ENCODE measurements around the gene EXOSC7. TPM values are rescaled to one million over a fixed set of nuclear protein-coding genes. Genes with fewer than 3 reads are reported as not detected.
"Not testable (repeated sequence)": the region's sequence is repeated elsewhere in the genome, so short reads cannot be mapped to it uniquely, and the experiment has no call there.

The EXOSC7 gene
- total RNA-seq, 1 experiment from 2014 or later, result 50.1 TPM

- DNase-seq, result no peak
- H3K4me3 Mint-ChIP-seq (ENCODE audit: low read depth, unreplicated experiment), result no peak overlapping the region
- intact Hi-C loops (cut with micrococcal nuclease; ENCODE audit: unreplicated experiment), result no loop called here
- no peak overlapping the region for H3K27ac Mint-ChIP-seq (ENCODE audit: unreplicated experiment)
- H3K27me3 Mint-ChIP-seq (ENCODE audit: unreplicated experiment), result no peaks in the 10 kb centered on the region
- peaks cover 6% of the 10 kb centered on the region for H3K36me3 Mint-ChIP-seq (ENCODE audit: insufficient read depth, unreplicated experiment)
- TF ChIP-seq CTCF (IDR thresholded peaks at IDR 0.05; ENCODE audit: unreplicated experiment), result no peak
- CTCF ChIA-PET, result no interaction called here
- no peaks in the 10 kb centered on the region for H3K9me3 Mint-ChIP-seq (ENCODE audit: low read depth, unreplicated experiment)
- no TSS peak for BruUV-seq (replicated peaks)
- no peaks in the 10 kb centered on the region for H3K4me1 Mint-ChIP-seq (ENCODE audit: low read depth, unreplicated experiment)
These were observed 36.4 kb upstream of the EXOSC7 start for GRCh38 chr3:44939581-44940036.

GRCh38 chr3:44942202-44942921 lies 33.7 kb upstream of the EXOSC7 start:
- Mint-ChIP-seq H3K4me1 (ENCODE audit: low read depth, unreplicated experiment) (no peaks in the 10 kb centered on the region), H3K4me3 (ENCODE audit: low read depth, unreplicated experiment) (no peak overlapping the region), H3K27ac (ENCODE audit: unreplicated experiment) (no peak overlapping the region), H3K27me3 (ENCODE audit: unreplicated experiment) (no peaks in the 10 kb centered on the region), H3K9me3 (ENCODE audit: low read depth, unreplicated experiment) (no peaks in the 10 kb centered on the region), H3K36me3 (ENCODE audit: insufficient read depth, unreplicated experiment) (peaks cover 6% of the 10 kb centered on the region)
- TF ChIP-seq CTCF (IDR thresholded peaks at IDR 0.05; ENCODE audit: unreplicated experiment), result no peak
- intact Hi-C loops (cut with micrococcal nuclease; ENCODE audit: unreplicated experiment), result no loop called here
- CTCF ChIA-PET, result no interaction called here
- BruUV-seq (replicated peaks), result no TSS peak
- no peak for DNase-seq

GRCh38 chr3:44948239-44948638 lies 27.8 kb upstream of the EXOSC7 start:
- Mint-ChIP-seq H3K4me3 (ENCODE audit: low read depth, unreplicated experiment) (no peak overlapping the region), H3K36me3 (ENCODE audit: insufficient read depth, unreplicated experiment) (peaks cover 3% of the 10 kb centered on the region), H3K4me1 (ENCODE audit: low read depth, unreplicated experiment) (peaks cover 9% of the 10 kb centered on the region), H3K27ac (ENCODE audit: unreplicated experiment) (no peak overlapping the region), H3K9me3 (ENCODE audit: low read depth, unreplicated experiment) (no peaks in the 10 kb centered on the region), H3K27me3 (ENCODE audit: unreplicated experiment) (no peaks in the 10 kb centered on the region)
- CTCF ChIA-PET, result no interaction called here
- no peak for DNase-seq
- intact Hi-C loops (cut with micrococcal nuclease; ENCODE audit: unreplicated experiment), result no loop called here
- no peak for TF ChIP-seq CTCF (IDR thresholded peaks at IDR 0.05; ENCODE audit: unreplicated experiment)
- no TSS peak for BruUV-seq (replicated peaks)

- H3K36me3 Mint-ChIP-seq (ENCODE audit: insufficient read depth, unreplicated experiment); H3K9me3 Mint-ChIP-seq (ENCODE audit: low read depth, unreplicated experiment); DNase-seq; CTCF ChIA-PET; H3K27ac Mint-ChIP-seq (ENCODE audit: unreplicated experiment); H3K27me3 Mint-ChIP-seq (ENCODE audit: unreplicated experiment); intact Hi-C loops (cut with micrococcal nuclease; ENCODE audit: unreplicated experiment); H3K4me3 Mint-ChIP-seq (ENCODE audit: low read depth, unreplicated experiment); BruUV-seq (replicated peaks): not testable (repeated sequence)
- H3K4me1 Mint-ChIP-seq (ENCODE audit: low read depth, unreplicated experiment), result peaks cover 15% of the 10 kb centered on the region
These were observed 26.3 kb upstream of the EXOSC7 start for GRCh38 chr3:44949770-44950169.

- DNase-seq, result no peak
- BruUV-seq (replicated peaks), result no TSS peak
- no peak for TF ChIP-seq CTCF (IDR thresholded peaks at IDR 0.05; ENCODE audit: unreplicated experiment)
- H3K9me3 Mint-ChIP-seq (ENCODE audit: low read depth, unreplicated experiment), result no peaks in the 10 kb centered on the region
- no peaks in the 10 kb centered on the region for H3K36me3 Mint-ChIP-seq (ENCODE audit: insufficient read depth, unreplicated experiment)
- no peaks in the 10 kb centered on the region for H3K27me3 Mint-ChIP-seq (ENCODE audit: unreplicated experiment)
- intact Hi-C loops (cut with micrococcal nuclease; ENCODE audit: unreplicated experiment), result no loop called here
- CTCF ChIA-PET, result no interaction called here
- peaks cover 18% of the 10 kb centered on the region for H3K4me1 Mint-ChIP-seq (ENCODE audit: low read depth, unreplicated experiment)
- no peak overlapping the region for H3K4me3 Mint-ChIP-seq (ENCODE audit: low read depth, unreplicated experiment)
- no peak overlapping the region for H3K27ac Mint-ChIP-seq (ENCODE audit: unreplicated experiment)
These were observed 25.7 kb upstream of the EXOSC7 start for GRCh38 chr3:44950275-44950734.

Measured in Calu3 (cell line).